Tibial nerve (tissue), 4 donors: ENCODE results near the gene MRPL34.

Experiments
- EP300 ChIP-seq, 2 donors: sonication (generic); formaldehyde crosslinking; IDR thresholded peaks; one replicate each; pipeline ENCODE4 v1.6.1; 2017; ENCODE audit warnings: antibody characterized with exemption in 2 of 2, mild to moderate bottlenecking in 1 of 2
- TF ChIP-seq, protein P1 (sequence below), 5 experiments: fragments of 200-600 bp in 3 of 5; fragments of 450-650 bp in 2 of 5; sonication (generic) in 3 of 5; IDR thresholded peaks; one replicate each; pipeline ENCODE4 v1.5.1; 2016 to 2019; ENCODE audit warnings: antibody characterized with exemption in 5 of 5, mild to moderate bottlenecking in 3 of 5, moderate library complexity in 2 of 5

DNA sequence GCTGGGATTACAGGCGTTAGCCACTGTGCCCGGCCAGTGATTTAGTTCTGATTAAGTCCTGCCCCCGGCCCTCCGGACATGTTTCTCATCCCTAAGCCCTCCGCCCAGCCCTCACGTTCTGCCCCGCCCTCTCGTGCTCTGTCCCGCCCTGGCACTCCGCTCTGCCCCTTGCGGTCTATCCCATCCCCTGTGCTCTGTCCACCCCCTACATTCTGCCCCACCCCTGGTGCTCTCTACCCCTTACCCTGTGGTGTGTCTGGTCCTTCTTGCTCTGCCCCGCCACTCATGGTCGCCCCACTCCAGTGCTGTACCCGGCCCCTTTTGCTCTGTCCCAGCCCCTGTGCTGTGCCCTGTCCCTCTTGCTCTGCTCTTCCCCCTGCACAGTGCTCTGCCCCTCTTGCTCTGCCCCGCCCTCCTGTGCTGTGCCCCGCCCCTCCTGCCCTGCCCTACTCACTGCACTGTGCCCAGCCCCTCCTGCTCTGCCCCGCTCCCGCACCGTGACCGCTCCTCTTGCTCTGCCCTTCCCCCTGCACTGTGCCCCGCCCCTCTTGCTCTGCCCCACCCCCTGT is 34.7 kb downstream of the MRPL34 start:
- no peak for TF ChIP-seq EP300 (IDR thresholded peaks at IDR 0.05)
- TF ChIP-seq, protein P1, sequence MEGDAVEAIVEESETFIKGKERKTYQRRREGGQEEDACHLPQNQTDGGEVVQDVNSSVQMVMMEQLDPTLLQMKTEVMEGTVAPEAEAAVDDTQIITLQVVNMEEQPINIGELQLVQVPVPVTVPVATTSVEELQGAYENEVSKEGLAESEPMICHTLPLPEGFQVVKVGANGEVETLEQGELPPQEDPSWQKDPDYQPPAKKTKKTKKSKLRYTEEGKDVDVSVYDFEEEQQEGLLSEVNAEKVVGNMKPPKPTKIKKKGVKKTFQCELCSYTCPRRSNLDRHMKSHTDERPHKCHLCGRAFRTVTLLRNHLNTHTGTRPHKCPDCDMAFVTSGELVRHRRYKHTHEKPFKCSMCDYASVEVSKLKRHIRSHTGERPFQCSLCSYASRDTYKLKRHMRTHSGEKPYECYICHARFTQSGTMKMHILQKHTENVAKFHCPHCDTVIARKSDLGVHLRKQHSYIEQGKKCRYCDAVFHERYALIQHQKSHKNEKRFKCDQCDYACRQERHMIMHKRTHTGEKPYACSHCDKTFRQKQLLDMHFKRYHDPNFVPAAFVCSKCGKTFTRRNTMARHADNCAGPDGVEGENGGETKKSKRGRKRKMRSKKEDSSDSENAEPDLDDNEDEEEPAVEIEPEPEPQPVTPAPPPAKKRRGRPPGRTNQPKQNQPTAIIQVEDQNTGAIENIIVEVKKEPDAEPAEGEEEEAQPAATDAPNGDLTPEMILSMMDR (IDR thresholded peaks at IDR 0.05): no peak
